ENCODE results near the gene GART. TPM values are rescaled to one million over a fixed set of nuclear protein-coding genes. Genes with fewer than 3 reads are reported as not detected.

Gene GART
- total and polyA plus RNA-seq, 10 of the 15 experiments (the other 5 are each of a cell fraction or from before 2014, with no cell fraction given) = 44.7 to 178 (median 106) TPM

GRCh38 chr21:33512481-33512880, 29.4 kb downstream of the GART start:
- TF ChIP-seq BACH1 (IDR thresholded peaks at IDR 0.05; ENCODE audit: borderline replicate concordance) (no peak), POU2F2 (IDR thresholded peaks at IDR 0.05; ENCODE audit: borderline replicate concordance, low read depth, low read length) (no peak), STAT3 (IDR thresholded peaks at IDR 0.05; ENCODE audit: low read depth, low read length) (no peak), SP1 (IDR thresholded peaks at IDR 0.05; ENCODE audit: low read depth, low read length) (no peak), JUNB (IDR thresholded peaks at IDR 0.05) (no peak), EED (IDR thresholded peaks at IDR 0.05; ENCODE audit: low read depth) (no peak), RB1 (IDR thresholded peaks at IDR 0.05; ENCODE audit: borderline replicate concordance) (no peak)
- POLR2A ChIA-PET = no interaction called here
- no peak overlapping the region for H2AFZ ChIP-seq (ENCODE audit: control insufficient read depth, low read depth, low read length)
- H3K79me2 ChIP-seq (ENCODE audit: control insufficient read depth, insufficient read depth, low read length) = no peaks in the 10 kb centered on the region
- in situ Hi-C loops (cut with MboI) = no loop called here
- H3K4me1 ChIP-seq (ENCODE audit: control insufficient read depth, insufficient read depth, low read length) = no peaks in the 10 kb centered on the region
- SMC1A ChIA-PET (ENCODE audit: uncharacterized antibody, unreplicated experiment) = no interaction called here
- H3K27me3 ChIP-seq (replicated peaks in 1 of 2; ENCODE audit: control insufficient read depth in 2 of 2, insufficient read depth in 2 of 2, low read length in 1 of 2) = no peaks in the 10 kb centered on the region
- WGBS (ENCODE audit: insufficient coverage, insufficient replicate concordance, low lambda C conversion rate, missing lambda C conversion rate) = 98% methylated on average over 3 of the region's 3 CpGs
- no peak overlapping the region for H3K27ac ChIP-seq (ENCODE audit: control insufficient read depth, insufficient read depth)
- FAIRE-seq = no peak
- RAD21 ChIA-PET (ENCODE audit: unreplicated experiment) = no interaction called here
- ATAC-seq = no peak
- intact Hi-C loops (cut with micrococcal nuclease; ENCODE audit: unreplicated experiment) = no loop called here
- H3K9ac ChIP-seq (ENCODE audit: control insufficient read depth, insufficient read depth, low read length) = no peak overlapping the region
- no TSS peak for BruUV-seq (replicated peaks)
- no peaks in the 10 kb centered on the region for H4K20me1 ChIP-seq (ENCODE audit: control insufficient read depth, insufficient read depth)
- H3K36me3 ChIP-seq (ENCODE audit: control insufficient read depth in 2 of 2, insufficient read depth in 2 of 2, low read length in 1 of 2) = peaks cover 3 to 24% of the 10 kb centered on the region in 2 experiments
- DNase-seq (ENCODE audit: low read depth, low spot score) = no peak
- H3K9me3 ChIP-seq (replicated peaks; ENCODE audit: control insufficient read depth, insufficient read depth, low read length) = no peaks in the 10 kb centered on the region; the same call in 2 of the 3 replicates
- H3K4me3 ChIP-seq = no peak overlapping the region
- CTCF ChIA-PET = interaction anchor here (2.1 kb wide), 1 partner anchor 151 kb away, joined by 5 read pairs; no protein-coding TSS in a partner anchor
- no peak overlapping the region for H3K4me2 ChIP-seq (ENCODE audit: control insufficient read depth, insufficient read depth)

GRCh38 chr21:33511639-33512038, 30.3 kb downstream of the GART start:
- ChIA-PET CTCF (no interaction called here), SMC1A (ENCODE audit: uncharacterized antibody, unreplicated experiment) (interaction anchor here (1.4 kb wide), 1 partner anchor 13 kb away, joined by 3 read pairs; no protein-coding TSS in a partner anchor), POLR2A (no interaction called here), RAD21 (ENCODE audit: unreplicated experiment) (no interaction called here)
- H3K27me3 ChIP-seq (replicated peaks in 1 of 2; ENCODE audit: control insufficient read depth in 2 of 2, insufficient read depth in 2 of 2, low read length in 1 of 2) = no peaks in the 10 kb centered on the region
- no peak overlapping the region for H3K4me3 ChIP-seq
- no peak overlapping the region for H3K4me2 ChIP-seq (ENCODE audit: control insufficient read depth, insufficient read depth)
- H4K20me1 ChIP-seq (ENCODE audit: control insufficient read depth, insufficient read depth) = no peaks in the 10 kb centered on the region
- no peak for FAIRE-seq
- H3K27ac ChIP-seq (ENCODE audit: control insufficient read depth, insufficient read depth) = no peak overlapping the region
- peaks cover 1 to 19% of the 10 kb centered on the region in 2 experiments for H3K36me3 ChIP-seq (ENCODE audit: control insufficient read depth in 2 of 2, insufficient read depth in 2 of 2, low read length in 1 of 2)
- no peak for DNase-seq (ENCODE audit: low read depth, low spot score)
- WGBS (ENCODE audit: insufficient coverage, insufficient replicate concordance, low lambda C conversion rate, missing lambda C conversion rate) = 96% methylated on average over 4 of the region's 4 CpGs
- ATAC-seq = no peak
- no peaks in the 10 kb centered on the region for H3K79me2 ChIP-seq (ENCODE audit: control insufficient read depth, insufficient read depth, low read length)
- no peak overlapping the region for H3K9ac ChIP-seq (ENCODE audit: control insufficient read depth, insufficient read depth, low read length)
- no peaks in the 10 kb centered on the region for H3K4me1 ChIP-seq (ENCODE audit: control insufficient read depth, insufficient read depth, low read length)
- no TSS peak for BruUV-seq (replicated peaks)
- no peaks in the 10 kb centered on the region; the same call in 2 of the 3 replicates for H3K9me3 ChIP-seq (replicated peaks; ENCODE audit: control insufficient read depth, insufficient read depth, low read length)
- intact Hi-C loops (cut with micrococcal nuclease; ENCODE audit: unreplicated experiment) = no loop called here
- no peak overlapping the region for H2AFZ ChIP-seq (ENCODE audit: control insufficient read depth, low read depth, low read length)
- in situ Hi-C loops (cut with MboI) = no loop called here
- TF ChIP-seq PML (IDR thresholded peaks at IDR 0.05; ENCODE audit: low read length) = no peak
- TF ChIP-seq CTCF (IDR thresholded peaks at IDR 0.05 in 2 of 3, conservative IDR thresholded peaks at IDR 0.05 in 1 of 3; ENCODE audit: control insufficient read depth in 2 of 3, extremely low read depth in 1 of 3, insufficient read depth in 1 of 3, low read depth in 3 of 3, low read length in 3 of 3) = no peak
- TF ChIP-seq LARP7 (IDR thresholded peaks at IDR 0.05) = no peak
- no peak for TF ChIP-seq SMC3 (IDR thresholded peaks at IDR 0.05; ENCODE audit: borderline replicate concordance, low read length)
- no peak for TF ChIP-seq ZNF592 (IDR thresholded peaks at IDR 0.05)
- TF ChIP-seq CHD4 (IDR thresholded peaks at IDR 0.05) = no peak

All from GM12878 (cell line).